Fibroblast of lung (primary cell): ENCODE data around the gene BABAM2. TPM values are rescaled to one million over a fixed set of nuclear protein-coding genes. Genes with fewer than 3 reads are reported as not detected.

Experiments
- DNase-seq, 2 donors: peaks; one replicate each; pipeline versions ENCODE4 v3.0.0 to v3.0.0-alpha.2; 2010; ENCODE audit warnings: low read depth in 2 of 2
- H2AFZ ChIP-seq: 2 replicates; pipeline ENCODE4 v1.5.1; 2012; ENCODE audit warnings: low read length, control low read depth, inconsistent platforms
- H3K27ac ChIP-seq: 2 replicates; pipeline ENCODE4 v1.5.1; 2011; ENCODE audit warnings: low read length, control low read depth; ENCODE audit not compliant: insufficient read depth
- H3K27me3 ChIP-seq: 2 replicates; pipeline ENCODE4 v1.5.1; 2011; ENCODE audit warnings: mild to moderate bottlenecking, low read length; ENCODE audit not compliant: control insufficient read depth, insufficient read depth
- H3K36me3 ChIP-seq: 2 replicates; pipeline ENCODE4 v1.5.1; 2011; ENCODE audit warnings: low read length; ENCODE audit not compliant: control insufficient read depth, insufficient read depth
- H3K4me1 ChIP-seq: 2 replicates; pipeline ENCODE4 v1.5.1; 2011; ENCODE audit warnings: low read length; ENCODE audit not compliant: control insufficient read depth, insufficient read depth; ENCODE audit errors: extremely low read depth
- H3K4me2 ChIP-seq: 2 replicates; pipeline ENCODE4 v1.5.1; 2011; ENCODE audit warnings: low read length, control low read depth; ENCODE audit not compliant: insufficient read depth; ENCODE audit errors: extremely low read depth
- H3K4me3 ChIP-seq, 4 experiments: fragments of 200-600 bp in 1 of 4; sonication (generic) in 1 of 4; replicated peaks in 1 of 4; 2 replicates each; pipeline ENCODE4 v1.5.1; 2011 to 2016; ENCODE audit warnings: low read length in 4 of 4, low read depth in 3 of 4, mild to moderate bottlenecking in 3 of 4, control low read depth in 2 of 4, inconsistent platforms in 1 of 4, mixed read lengths in 1 of 4; ENCODE audit not compliant: insufficient read depth in 1 of 4; ENCODE audit errors: control extremely low read depth in 1 of 4
- H3K79me2 ChIP-seq: 2 replicates; pipeline ENCODE4 v1.5.1; 2012; ENCODE audit warnings: mild to moderate bottlenecking, low read length, inconsistent platforms; ENCODE audit not compliant: control insufficient read depth, insufficient read depth
- H3K9ac ChIP-seq: 2 replicates; pipeline ENCODE4 v1.5.1; 2011; ENCODE audit warnings: mild to moderate bottlenecking, low read length, control low read depth; ENCODE audit not compliant: insufficient read depth
- H3K9me3 ChIP-seq: 2 replicates; pipeline ENCODE4 v1.5.1; 2012; ENCODE audit warnings: low read depth, low read length; ENCODE audit not compliant: control insufficient read depth, insufficient read depth
- H4K20me1 ChIP-seq: 2 replicates; pipeline ENCODE4 v1.5.1; 2011; ENCODE audit warnings: low read length; ENCODE audit not compliant: control insufficient read depth, insufficient read depth; ENCODE audit errors: extremely low read depth
- EZH2 ChIP-seq: IDR thresholded peaks from 2 replicates; pipeline ENCODE4 v1.5.1; 2012; ENCODE audit warnings: low read length, control low read depth, mild to moderate bottlenecking; ENCODE audit errors: missing control alignments
- polyA plus RNA-seq, 2 donors: library from polyadenylated mRNA; depleted of rRNA in 1 of 2; stranded (reverse) in 1 of 2; unstranded in 1 of 2; fragments of >200 nt; gene quantifications; 2 replicates each; pipeline ENCODE4 v1.2.1, GENCODE V29; 2011 to 2012; ENCODE audit warnings: missing spikeins in 1 of 2
- total RNA-seq: library from RNA; depleted of rRNA; stranded (reverse); fragments of >200 nt; gene quantifications from 2 replicates; pipeline ENCODE4 v1.2.1, GENCODE V29; 2014
- TF ChIP-seq, protein P1 (sequence below), 2 donors: IDR thresholded peaks in 1 of 2; conservative IDR thresholded peaks in 1 of 2; 1 replicate in 1 of 2; 2 replicates in 1 of 2; pipeline ENCODE4 v1.5.1; 2011 to 2012; ENCODE audit warnings: low read length in 2 of 2, control low read depth in 1 of 2, inconsistent platforms in 1 of 2, low read depth in 1 of 2, mild to moderate bottlenecking in 1 of 2

The BABAM2 gene
- total and polyA plus RNA-seq, 2 donors (not counting 1 experiment from before 2014, with no cell fraction given) = 25.6 to 33.4 TPM

DNA sequence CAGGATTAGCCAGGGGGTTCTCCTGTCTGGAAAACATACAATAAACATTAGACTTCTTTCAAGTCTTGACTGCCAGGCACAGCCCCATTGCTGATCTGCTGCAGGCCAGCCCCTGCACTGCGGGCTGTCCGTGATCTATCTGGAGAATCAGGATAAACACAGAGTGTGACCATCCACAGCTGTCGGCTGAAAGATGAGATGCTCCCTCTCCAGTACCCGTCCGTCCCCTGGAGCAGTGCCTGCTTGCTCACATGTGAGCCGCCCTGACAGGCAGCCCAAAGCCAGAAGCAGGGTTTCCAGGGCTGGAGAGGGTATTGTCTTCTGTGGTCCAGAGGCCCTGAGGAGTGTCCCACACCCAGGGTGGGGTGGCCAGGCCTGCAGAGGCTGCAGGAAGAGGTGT is 456.1 kb downstream of the BABAM2 start:
- H4K20me1 ChIP-seq = no peaks in the 10 kb centered on the region
- no peak overlapping the region for H3K27ac ChIP-seq
- no peak overlapping the region for H2AFZ ChIP-seq
- peaks cover 17% of the 10 kb centered on the region for H3K4me1 ChIP-seq
- H3K27me3 ChIP-seq = no peaks in the 10 kb centered on the region
- H3K4me3 ChIP-seq = no peak overlapping the region
- peak in 1 of 2 donors; percentile 80 for DNase-seq
- TF ChIP-seq, protein P1, sequence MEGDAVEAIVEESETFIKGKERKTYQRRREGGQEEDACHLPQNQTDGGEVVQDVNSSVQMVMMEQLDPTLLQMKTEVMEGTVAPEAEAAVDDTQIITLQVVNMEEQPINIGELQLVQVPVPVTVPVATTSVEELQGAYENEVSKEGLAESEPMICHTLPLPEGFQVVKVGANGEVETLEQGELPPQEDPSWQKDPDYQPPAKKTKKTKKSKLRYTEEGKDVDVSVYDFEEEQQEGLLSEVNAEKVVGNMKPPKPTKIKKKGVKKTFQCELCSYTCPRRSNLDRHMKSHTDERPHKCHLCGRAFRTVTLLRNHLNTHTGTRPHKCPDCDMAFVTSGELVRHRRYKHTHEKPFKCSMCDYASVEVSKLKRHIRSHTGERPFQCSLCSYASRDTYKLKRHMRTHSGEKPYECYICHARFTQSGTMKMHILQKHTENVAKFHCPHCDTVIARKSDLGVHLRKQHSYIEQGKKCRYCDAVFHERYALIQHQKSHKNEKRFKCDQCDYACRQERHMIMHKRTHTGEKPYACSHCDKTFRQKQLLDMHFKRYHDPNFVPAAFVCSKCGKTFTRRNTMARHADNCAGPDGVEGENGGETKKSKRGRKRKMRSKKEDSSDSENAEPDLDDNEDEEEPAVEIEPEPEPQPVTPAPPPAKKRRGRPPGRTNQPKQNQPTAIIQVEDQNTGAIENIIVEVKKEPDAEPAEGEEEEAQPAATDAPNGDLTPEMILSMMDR (conservative IDR thresholded peaks at IDR 0.05 in 1 of 2, IDR thresholded peaks at IDR 0.05 in 1 of 2; ENCODE audit: low read depth in 1 of 2, low read length in 2 of 2) = no peak
- no peak for TF ChIP-seq EZH2
- H3K79me2 ChIP-seq = no peaks in the 10 kb centered on the region
- H3K9ac ChIP-seq = no peak overlapping the region
- no peak overlapping the region for H3K4me2 ChIP-seq
- no peaks in the 10 kb centered on the region for H3K36me3 ChIP-seq
- H3K9me3 ChIP-seq = no peaks in the 10 kb centered on the region

DNA sequence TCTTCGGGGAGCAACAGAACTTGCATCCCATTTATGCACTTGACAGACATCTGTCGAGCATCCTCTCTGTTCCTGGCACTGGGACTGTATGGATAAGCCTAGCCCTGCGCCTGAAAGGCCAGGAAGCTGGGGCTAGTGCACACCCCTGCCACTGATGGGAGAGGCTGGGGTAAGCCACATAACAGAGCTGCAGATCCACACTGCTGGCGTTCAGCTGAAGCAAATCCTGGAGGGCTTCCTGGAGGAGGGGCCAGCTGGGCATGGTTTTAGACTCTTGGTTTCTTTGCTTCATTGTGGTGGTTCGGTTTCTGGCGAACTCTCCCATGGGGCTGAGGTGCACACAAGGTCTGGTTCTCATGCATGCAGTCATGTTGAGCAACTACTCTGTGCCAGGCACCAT is 456.7 kb downstream of the BABAM2 start:
- Histone ChIP-seq H4K20me1 (no peaks in the 10 kb centered on the region), H3K4me2 (no peak overlapping the region), H3K4me3 (no peak overlapping the region), H2AFZ (no peak overlapping the region), H3K9ac (no peak overlapping the region), H3K9me3 (no peaks in the 10 kb centered on the region), H3K79me2 (no peaks in the 10 kb centered on the region), H3K27ac (no peak overlapping the region), H3K27me3 (no peaks in the 10 kb centered on the region), H3K36me3 (no peaks in the 10 kb centered on the region), H3K4me1 (peaks cover 17% of the 10 kb centered on the region)
- no peak for DNase-seq
- no peak for TF ChIP-seq EZH2
- TF ChIP-seq, protein P1 (conservative IDR thresholded peaks at IDR 0.05 in 1 of 2, IDR thresholded peaks at IDR 0.05 in 1 of 2; ENCODE audit: low read depth in 1 of 2, low read length in 2 of 2) = no peak

GRCh38 chr2:28347596-28347995 is 457.1 kb downstream of the BABAM2 start:
- Histone ChIP-seq H3K4me1 (peaks cover 14% of the 10 kb centered on the region), H3K9ac (no peak overlapping the region), H3K4me2 (no peak overlapping the region), H3K9me3 (no peaks in the 10 kb centered on the region), H3K27ac (no peak overlapping the region), H2AFZ (no peak overlapping the region), H3K36me3 (no peaks in the 10 kb centered on the region), H3K27me3 (no peaks in the 10 kb centered on the region), H4K20me1 (no peaks in the 10 kb centered on the region), H3K4me3 (no peak overlapping the region), H3K79me2 (no peaks in the 10 kb centered on the region)
- TF ChIP-seq, protein P1 (conservative IDR thresholded peaks at IDR 0.05 in 1 of 2, IDR thresholded peaks at IDR 0.05 in 1 of 2; ENCODE audit: low read depth in 1 of 2, low read length in 2 of 2) = no peak
- TF ChIP-seq EZH2 = no peak
- DNase-seq = no peak
